Upper lobe of left lung (tissue), 6 donors: ENCODE data around the gene SYNGAP1. TPM values are rescaled to one million over a fixed set of nuclear protein-coding genes. Genes with fewer than 3 reads are reported as not detected.
"Not testable (repeated sequence)": the region's sequence is repeated elsewhere in the genome, so short reads cannot be mapped to it uniquely, and the experiment has no call there.

Experiments used
- ATAC-seq, 2 donors: fragments of 200-7000 bp; cut with Tn5 transposase; one replicate each; pipeline ENCODE4 v1.9.1; 2022; ENCODE audit warnings: mild to moderate bottlenecking in 2 of 2, moderate library complexity in 2 of 2; ENCODE audit not compliant: low FRiP score in 2 of 2
- DNase-seq, 2 donors: peaks; one replicate each; pipeline ENCODE4 v3.0.0-alpha.2; 2019 to 2020
- H3K27ac ChIP-seq, 4 donors: fragments of 200-600 bp; sonication (generic); one replicate each; pipeline ENCODE4 v1.5.1; 2016 to 2019
- H3K27me3 ChIP-seq, 4 donors: fragments of 200-600 bp; sonication (generic); one replicate each; pipeline ENCODE4 v1.5.1; 2017 to 2019
- H3K36me3 ChIP-seq, 4 donors: fragments of 200-600 bp; sonication (generic); one replicate each; pipeline ENCODE4 v1.5.1; 2016 to 2019
- H3K4me1 ChIP-seq, 4 donors: fragments of 200-600 bp; sonication (generic); one replicate each; pipeline ENCODE4 v1.5.1; 2018 to 2019
- H3K4me3 ChIP-seq, 4 donors: fragments of 200-600 bp; sonication (generic); one replicate each; pipeline ENCODE4 v1.5.1; 2017 to 2019; ENCODE audit warnings: mild to moderate bottlenecking in 2 of 4, moderate library complexity in 1 of 4
- H3K9me3 ChIP-seq, 4 donors: fragments of 200-600 bp; sonication (generic); one replicate each; pipeline ENCODE4 v1.5.1; 2018 to 2019
- CTCF ChIP-seq, 6 experiments: fragments of 450-650 bp in 4 of 6; fragments of 200-600 bp in 2 of 6; sonication (generic) in 2 of 6; IDR thresholded peaks; one replicate each; pipeline ENCODE4 v1.5.1; 2016 to 2019; ENCODE audit warnings: antibody characterized with exemption in 6 of 6
- EP300 ChIP-seq, 4 donors: sonication (generic); formaldehyde crosslinking; IDR thresholded peaks; one replicate each; pipeline ENCODE4 v1.5.1; 2017; ENCODE audit warnings: antibody characterized with exemption in 4 of 4, control low read depth in 2 of 4
- POLR2A ChIP-seq, 4 donors: fragments of 450-650 bp; IDR thresholded peaks; one replicate each; pipeline ENCODE4 v1.5.1; 2016 to 2017; ENCODE audit warnings: antibody characterized with exemption in 4 of 4, mild to moderate bottlenecking in 2 of 4
- POLR2AphosphoS5 ChIP-seq, 2 donors: sonication (generic); formaldehyde crosslinking; IDR thresholded peaks; one replicate each; pipeline ENCODE4 v1.5.1; 2017; ENCODE audit warnings: antibody characterized with exemption in 2 of 2
- WGBS, 2 donors: methylation state at CpG; one replicate each; pipeline ENCODE4 v1.1.5; 2017 to 2018; 5-methylcytosine and 5-hydroxymethylcytosine counted together
- total RNA-seq, 6 donors: library from RNA; depleted of rRNA in 4 of 6; stranded (reverse); fragments of >200 nt in 4 of 6; gene quantifications; one replicate each; pipeline versions ENCODE4 v1.1.0 to v1.2.1, GENCODE V29; 2016 to 2021
- donor health status: DM: no; HTN: no; CAD: no; lungs with moderate emphysema.
- donor health status: DM: no; HTN: yes; CAD: no; lungs with severe emphysema.

The SYNGAP1 gene
- total RNA-seq, 6 donors from 2014 or later, result 8.2 to 57.6 (median 19.5) TPM

- ATAC-seq (no peak), DNase-seq (no peak)
- no peak overlapping the region for H3K27ac ChIP-seq
- no peak overlapping the region for H3K4me3 ChIP-seq
- no peak for TF ChIP-seq EP300 (IDR thresholded peaks at IDR 0.05)
- TF ChIP-seq POLR2A (IDR thresholded peaks at IDR 0.05), result no peak
- no peak for TF ChIP-seq POLR2AphosphoS5 (IDR thresholded peaks at IDR 0.05)
- TF ChIP-seq CTCF (IDR thresholded peaks at IDR 0.05), result no peak
- H3K9me3 ChIP-seq, result no peaks in the 10 kb centered on the region
- peaks cover 0 to 9% (median 0%) of the 10 kb centered on the region in 4 donors for H3K36me3 ChIP-seq
- 94 to 98% methylated on average over 2 of the region's 2 CpGs for WGBS, 2 donors
- no peaks in the 10 kb centered on the region for H3K27me3 ChIP-seq
- H3K4me1 ChIP-seq, result peaks cover 7 to 14% (median 7%) of the 10 kb centered on the region in 4 donors
Observed at GRCh38 chr6:33459226-33459625, 39.4 kb downstream of the SYNGAP1 start.

- ATAC-seq (no peak), DNase-seq (no peak)
- Histone ChIP-seq H3K4me3 (no peak overlapping the region), H3K4me1 (no peaks in the 10 kb centered on the region), H3K36me3 (no peaks in the 10 kb centered on the region), H3K9me3 (no peaks in the 10 kb centered on the region), H3K27ac (no peak overlapping the region), H3K27me3 (no peaks in the 10 kb centered on the region)
- TF ChIP-seq POLR2AphosphoS5 (IDR thresholded peaks at IDR 0.05), result no peak
- WGBS, 2 donors, result 83 to 90% methylated on average over 4 of the region's 4 CpGs
Observed at GRCh38 chr6:33466075-33466735, 46.3 kb downstream of the SYNGAP1 start.

- Histone ChIP-seq H3K27me3 (no peaks in the 10 kb centered on the region), H3K27ac (no peak overlapping the region), H3K4me1 (no peaks in the 10 kb centered on the region), H3K36me3 (no peaks in the 10 kb centered on the region), H3K4me3 (no peak overlapping the region), H3K9me3 (no peaks in the 10 kb centered on the region)
- DNase-seq (no peak), ATAC-seq (no peak)
- TF ChIP-seq CTCF (IDR thresholded peaks at IDR 0.05) (no peak), POLR2A (IDR thresholded peaks at IDR 0.05) (no peak), EP300 (IDR thresholded peaks at IDR 0.05) (no peak), POLR2AphosphoS5 (IDR thresholded peaks at IDR 0.05) (no peak)
- 73 to 82% methylated on average over 7 of the region's 7 CpGs for WGBS, 2 donors
Observed at GRCh38 chr6:33467091-33467490, 47.2 kb downstream of the SYNGAP1 start.

- Histone ChIP-seq H3K4me1 (no peaks in the 10 kb centered on the region), H3K4me3 (no peak overlapping the region), H3K27me3 (no peaks in the 10 kb centered on the region), H3K27ac (no peak overlapping the region), H3K36me3 (no peaks in the 10 kb centered on the region), H3K9me3 (no peaks in the 10 kb centered on the region)
- WGBS, 2 donors, result 76 to 86% methylated on average over 3 of the region's 3 CpGs
- ATAC-seq (no peak), DNase-seq (no peak)
- TF ChIP-seq POLR2AphosphoS5 (IDR thresholded peaks at IDR 0.05), result no peak
Observed at GRCh38 chr6:33469661-33470060, 49.8 kb downstream of the SYNGAP1 start.

GRCh38 chr6:33477864-33478263, 58.0 kb downstream of the SYNGAP1 start:
- no peak for DNase-seq
- H3K27ac ChIP-seq, result no peak overlapping the region
- no peaks in the 10 kb centered on the region for H3K9me3 ChIP-seq
- no peak for TF ChIP-seq POLR2AphosphoS5 (IDR thresholded peaks at IDR 0.05)
- TF ChIP-seq CTCF (IDR thresholded peaks at IDR 0.05), result no peak
- TF ChIP-seq EP300 (IDR thresholded peaks at IDR 0.05), result no peak
- TF ChIP-seq POLR2A (IDR thresholded peaks at IDR 0.05), result no peak
- no peaks in the 10 kb centered on the region for H3K27me3 ChIP-seq
- H3K4me1 ChIP-seq, result no peaks in the 10 kb centered on the region
- no peak for ATAC-seq
- 75 to 79% methylated on average over 3 of the region's 3 CpGs for WGBS, 2 donors
- H3K4me3 ChIP-seq, result no peak overlapping the region
- H3K36me3 ChIP-seq, result no peaks in the 10 kb centered on the region

- WGBS, 2 donors, result 65 to 67% methylated on average over 1 of the region's 1 CpG
- H3K9me3 ChIP-seq, result no peaks in the 10 kb centered on the region
- no peak overlapping the region for H3K4me3 ChIP-seq
- no peak for DNase-seq
- H3K27ac ChIP-seq, result no peak overlapping the region
- H3K27me3 ChIP-seq, result no peaks in the 10 kb centered on the region
- H3K36me3 ChIP-seq, result no peaks in the 10 kb centered on the region
- TF ChIP-seq CTCF (IDR thresholded peaks at IDR 0.05), result no peak
- TF ChIP-seq EP300 (IDR thresholded peaks at IDR 0.05), result no peak
- no peak for TF ChIP-seq POLR2A (IDR thresholded peaks at IDR 0.05)
- no peak for TF ChIP-seq POLR2AphosphoS5 (IDR thresholded peaks at IDR 0.05)
- H3K4me1 ChIP-seq, result no peaks in the 10 kb centered on the region
- ATAC-seq, result no peak
Observed at GRCh38 chr6:33481192-33481591, 61.3 kb downstream of the SYNGAP1 start.

- not testable (repeated sequence) for ATAC-seq, H3K4me1 ChIP-seq, H3K27me3 ChIP-seq, DNase-seq, H3K36me3 ChIP-seq, H3K9me3 ChIP-seq, H3K4me3 ChIP-seq, H3K27ac ChIP-seq
- 81 to 88% methylated on average over 5 of the region's 5 CpGs for WGBS, 2 donors
Observed at GRCh38 chr6:33482620-33483019, 62.8 kb downstream of the SYNGAP1 start.
